Astrocyte (in vitro differentiated cells and primary cell): ENCODE measurements around the gene YKT6.

Source experiments
- CTCF ChIP-seq: IDR thresholded peaks from 2 replicates; pipeline ENCODE4 v1.5.1; 2011; ENCODE audit warnings: low read depth, mild to moderate bottlenecking, inconsistent platforms, low read length, moderate library complexity; ENCODE audit not compliant: insufficient read depth
- EZH2 ChIP-seq: IDR thresholded peaks from 2 replicates; pipeline ENCODE4 v1.6.1; 2012; ENCODE audit warnings: mild to moderate bottlenecking, low read length, inconsistent platforms; ENCODE audit not compliant: insufficient read depth

DNA sequence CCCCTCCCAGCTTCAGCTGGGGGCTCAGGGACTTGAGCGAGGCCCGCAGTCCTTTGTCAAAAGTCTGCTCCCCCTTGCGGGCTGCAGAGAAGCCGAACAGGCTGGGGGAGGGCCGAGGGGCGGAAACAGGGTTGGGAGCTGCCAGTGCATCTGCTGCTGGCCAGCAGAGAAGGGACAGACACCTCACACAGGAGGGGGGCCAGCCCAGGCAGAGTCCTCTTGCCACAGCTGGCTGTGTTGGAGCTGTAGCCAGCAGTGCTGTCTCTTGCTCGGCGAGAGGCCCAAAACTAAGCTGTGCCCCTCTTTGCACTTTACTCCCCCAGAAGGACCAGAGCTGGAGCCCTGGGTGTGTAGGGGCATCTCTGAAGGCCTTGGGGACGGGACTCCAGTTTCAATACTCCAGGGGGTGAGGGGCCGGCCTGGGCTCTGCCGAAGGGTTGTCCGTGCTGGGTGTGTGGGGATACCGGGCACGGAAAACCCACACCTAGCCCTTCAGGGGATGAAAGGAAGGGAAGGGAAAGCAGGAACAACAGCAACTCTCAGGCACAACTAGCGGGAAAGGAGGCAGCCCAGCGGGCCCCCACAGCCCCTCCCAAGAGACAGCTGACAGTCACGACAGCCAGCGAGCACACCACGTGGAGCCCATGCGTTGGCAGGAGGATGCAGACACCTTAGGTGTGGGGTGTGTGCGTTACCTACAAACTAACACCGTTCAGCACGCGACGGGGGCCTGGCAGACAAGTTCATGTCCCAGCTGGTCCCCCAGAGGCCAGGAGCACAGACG lies 17.8 kb downstream of the YKT6 start:
- TF ChIP-seq EZH2 (no peak), CTCF (no peak)
